GM19239 (cell line): Measurements from ENCODE around the gene NOSTRIN.
"Not testable (repeated sequence)": the region's sequence is repeated elsewhere in the genome, so short reads cannot be mapped to it uniquely, and the experiment has no call there.

ENCODE experiments used
- DNase-seq: peaks from one replicate; pipeline ENCODE4 v3.0.0; 2011; ENCODE audit warnings: low spot score; ENCODE audit not compliant: insufficient read length
- FAIRE-seq: peaks from 2 replicates; lab custom pipeline; 2011; peaks lifted over from hg19 to GRCh38; lab: Jason Lieb, UNC

NOSTRIN gene

GRCh38 chr2:168801961-168802858, at the start of gene NOSTRIN:
TSS of gene NOSTRIN (plus strand) at chr2:168802637. CDS start at chr2:168802647, 10 bp downstream.
- FAIRE-seq (no peak), DNase-seq (no peak)

- DNase-seq: no peak
- no peak for FAIRE-seq
Observed at GRCh38 chr2:168753765-168754329, 48.6 kb upstream of the NOSTRIN start.

GRCh38 chr2:168757223-168757622, 45.2 kb upstream of the NOSTRIN start:
- FAIRE-seq (no peak), DNase-seq (no peak)

- DNase-seq: peak; percentile 36
- peak; percentile 66 for FAIRE-seq
Observed at GRCh38 chr2:168758970-168759820, 43.2 kb upstream of the NOSTRIN start.

- FAIRE-seq (no peak), DNase-seq (no peak)
Observed at GRCh38 chr2:168765401-168765800, 37.0 kb upstream of the NOSTRIN start.

- FAIRE-seq: no peak
Observed at GRCh38 chr2:168766600-168766999, 35.8 kb upstream of the NOSTRIN start.

GRCh38 chr2:168767258-168767657, 35.2 kb upstream of the NOSTRIN start:
- DNase-seq: no peak
- no peak for FAIRE-seq

More at GRCh38 chr2:168766600-168766999, 35.8 kb upstream of the NOSTRIN start:
- DNase-seq: no peak

GRCh38 chr2:168768357-168768756, 34.1 kb upstream of the NOSTRIN start:
- not testable (repeated sequence) for FAIRE-seq, DNase-seq

GRCh38 chr2:168770796-168771195, 31.6 kb upstream of the NOSTRIN start:
- FAIRE-seq: no peak
- DNase-seq: no peak

GRCh38 chr2:168772704-168773103, 29.7 kb upstream of the NOSTRIN start:
- DNase-seq: no peak
- peak; percentile 69 for FAIRE-seq

GRCh38 chr2:168773128-168773527, 29.3 kb upstream of the NOSTRIN start:
- FAIRE-seq: no peak
- DNase-seq: no peak

- FAIRE-seq (peak; percentile 78), DNase-seq (peak; percentile 6)
Observed at GRCh38 chr2:168773719-168774521, 28.5 kb upstream of the NOSTRIN start.

GRCh38 chr2:168775837-168776236, 26.6 kb upstream of the NOSTRIN start:
- FAIRE-seq (no peak), DNase-seq (no peak)

- no peak for FAIRE-seq
Observed at GRCh38 chr2:168780669-168781071, 21.8 kb upstream of the NOSTRIN start.

GRCh38 chr2:168781191-168781817, 21.1 kb upstream of the NOSTRIN start:
- DNase-seq (no peak), FAIRE-seq (no peak)

More at GRCh38 chr2:168780669-168781071, 21.8 kb upstream of the NOSTRIN start:
- no peak for DNase-seq

GRCh38 chr2:168782271-168782670, 20.2 kb upstream of the NOSTRIN start:
- DNase-seq (no peak), FAIRE-seq (no peak)

GRCh38 chr2:168784993-168785392, 17.4 kb upstream of the NOSTRIN start:
- no peak for FAIRE-seq
- no peak for DNase-seq

- DNase-seq: no peak
- FAIRE-seq: no peak
Observed at GRCh38 chr2:168787098-168787781, 15.2 kb upstream of the NOSTRIN start.
